Suprapubic skin (tissue), 4 donors: Measurements from ENCODE around the gene MTF2. TPM values are rescaled to one million over a fixed set of nuclear protein-coding genes. Genes with fewer than 3 reads are reported as not detected.

Source experiments
- DNase-seq, 2 donors: peaks; one replicate each; pipeline ENCODE4 v3.0.0-alpha.2; 2019; ENCODE audit warnings: low spot score in 2 of 2
- H3K27ac ChIP-seq: fragments of 200-600 bp; sonication (generic); one replicate; pipeline ENCODE4 v1.5.1; 2019
- H3K27me3 ChIP-seq: fragments of 200-600 bp; sonication (generic); one replicate; pipeline ENCODE4 v1.5.1; 2019
- H3K36me3 ChIP-seq: fragments of 200-600 bp; sonication (generic); one replicate; pipeline ENCODE4 v1.5.1; 2019
- H3K4me1 ChIP-seq: fragments of 200-600 bp; sonication (generic); one replicate; pipeline ENCODE4 v1.5.1; 2019
- H3K4me3 ChIP-seq: fragments of 200-600 bp; sonication (generic); one replicate; pipeline ENCODE4 v1.5.1; 2019; ENCODE audit warnings: mild to moderate bottlenecking
- H3K9me3 ChIP-seq: fragments of 200-600 bp; sonication (generic); one replicate; pipeline ENCODE4 v1.5.1; 2019
- CTCF ChIP-seq, 2 donors: fragments of 200-600 bp in 1 of 2; fragments of 450-650 bp in 1 of 2; sonication (generic) in 1 of 2; IDR thresholded peaks; one replicate each; pipeline ENCODE4 v1.5.1; 2016 to 2019; ENCODE audit warnings: antibody characterized with exemption in 2 of 2, mild to moderate bottlenecking in 1 of 2, moderate library complexity in 1 of 2
- EP300 ChIP-seq: sonication (generic); formaldehyde crosslinking; IDR thresholded peaks from one replicate; pipeline ENCODE4 v1.6.1; 2017; ENCODE audit warnings: antibody characterized with exemption
- POLR2A ChIP-seq, 2 donors: fragments of 450-650 bp; IDR thresholded peaks; one replicate each; pipeline ENCODE4 v1.6.1; 2017; ENCODE audit warnings: antibody characterized with exemption in 2 of 2, mild to moderate bottlenecking in 2 of 2, moderate library complexity in 2 of 2
- POLR2AphosphoS5 ChIP-seq, 3 donors: sonication (generic); formaldehyde crosslinking; IDR thresholded peaks; one replicate each; pipeline ENCODE4 v1.6.1; 2017; ENCODE audit warnings: antibody characterized with exemption in 3 of 3
- WGBS: methylation state at CpG from one replicate; pipeline ENCODE4 v1.1.5; 2018; 5-methylcytosine and 5-hydroxymethylcytosine counted together
- total RNA-seq, 4 donors: library from RNA; depleted of rRNA; stranded (reverse); fragments of >200 nt; gene quantifications; one replicate each; pipeline ENCODE4 v1.1.0, GENCODE V29; 2016

Gene MTF2
- total RNA-seq, 4 donors from 2014 or later, result 7.9 to 35.3 (median 16.0) TPM

GRCh38 chr1:93150729-93151128, 71.6 kb downstream of the MTF2 start:
- Histone ChIP-seq H3K9me3 (no peaks in the 10 kb centered on the region), H3K27ac (no peak overlapping the region), H3K4me1 (no peaks in the 10 kb centered on the region), H3K27me3 (no peaks in the 10 kb centered on the region), H3K4me3 (no peak overlapping the region), H3K36me3 (peaks cover 50% of the 10 kb centered on the region)
- no peak for DNase-seq
- no peak for TF ChIP-seq POLR2A (IDR thresholded peaks at IDR 0.05)
- TF ChIP-seq CTCF (IDR thresholded peaks at IDR 0.05), result no peak
- TF ChIP-seq EP300, result no peak
- TF ChIP-seq POLR2AphosphoS5 (IDR thresholded peaks at IDR 0.05), result no peak
- 45% methylated on average over 1 of the region's 1 CpG for WGBS

- Histone ChIP-seq H3K9me3 (no peaks in the 10 kb centered on the region), H3K27me3 (no peaks in the 10 kb centered on the region), H3K4me3 (no peak overlapping the region), H3K27ac (no peak overlapping the region), H3K4me1 (no peaks in the 10 kb centered on the region), H3K36me3 (peaks cover 50% of the 10 kb centered on the region)
- DNase-seq, result no peak
- no peak for TF ChIP-seq POLR2AphosphoS5 (IDR thresholded peaks at IDR 0.05)
- TF ChIP-seq EP300, result no peak
- TF ChIP-seq POLR2A (IDR thresholded peaks at IDR 0.05), result no peak
- no peak for TF ChIP-seq CTCF (IDR thresholded peaks at IDR 0.05)
Measured at GRCh38 chr1:93151474-93151873, 72.4 kb downstream of the MTF2 start.

- Histone ChIP-seq H3K4me1 (no peaks in the 10 kb centered on the region), H3K4me3 (no peak overlapping the region), H3K27me3 (no peaks in the 10 kb centered on the region), H3K36me3 (peaks cover 57% of the 10 kb centered on the region), H3K9me3 (no peaks in the 10 kb centered on the region), H3K27ac (no peak overlapping the region)
- WGBS, result 79% methylated on average over 2 of the region's 2 CpGs
- DNase-seq, result no peak
- TF ChIP-seq CTCF (IDR thresholded peaks at IDR 0.05), result no peak
- TF ChIP-seq EP300, result no peak
- no peak for TF ChIP-seq POLR2AphosphoS5 (IDR thresholded peaks at IDR 0.05)
- no peak for TF ChIP-seq POLR2A (IDR thresholded peaks at IDR 0.05)
Measured at GRCh38 chr1:93152835-93153234, 73.8 kb downstream of the MTF2 start.

- H3K27me3 ChIP-seq, result no peaks in the 10 kb centered on the region
- no peak overlapping the region for H3K4me3 ChIP-seq
- no peaks in the 10 kb centered on the region for H3K9me3 ChIP-seq
- peaks cover 53% of the 10 kb centered on the region for H3K36me3 ChIP-seq
- DNase-seq, result no peak
- H3K27ac ChIP-seq, result no peak overlapping the region
- no peaks in the 10 kb centered on the region for H3K4me1 ChIP-seq
- no peak for TF ChIP-seq POLR2A (IDR thresholded peaks at IDR 0.05)
- no peak for TF ChIP-seq CTCF (IDR thresholded peaks at IDR 0.05)
- TF ChIP-seq POLR2AphosphoS5 (IDR thresholded peaks at IDR 0.05), result no peak
- no peak for TF ChIP-seq EP300
Measured at GRCh38 chr1:93154898-93155297, 75.8 kb downstream of the MTF2 start.

- peaks cover 49% of the 10 kb centered on the region for H3K36me3 ChIP-seq
Measured at GRCh38 chr1:93155335-93155734, 76.3 kb downstream of the MTF2 start.

More at GRCh38 chr1:93155335-93155734, 76.3 kb downstream of the MTF2 start:
- H3K4me1 ChIP-seq, result no peaks in the 10 kb centered on the region
- no peaks in the 10 kb centered on the region for H3K9me3 ChIP-seq
- H3K27ac ChIP-seq, result no peak overlapping the region
- DNase-seq, result no peak
- H3K27me3 ChIP-seq, result no peaks in the 10 kb centered on the region
- 78% methylated on average over 3 of the region's 3 CpGs for WGBS
- H3K4me3 ChIP-seq, result no peak overlapping the region
- TF ChIP-seq EP300 (no peak), POLR2A (IDR thresholded peaks at IDR 0.05) (no peak), CTCF (IDR thresholded peaks at IDR 0.05) (no peak), POLR2AphosphoS5 (IDR thresholded peaks at IDR 0.05) (no peak)
